Spleen (tissue), 11 donors: ENCODE data around the gene CERKL. TPM values are rescaled to one million over a fixed set of nuclear protein-coding genes. Genes with fewer than 3 reads are reported as not detected.

Experiments
- DNase-seq: peaks from one replicate; pipeline ENCODE4 v3.0.0-alpha.2; 2020
- H3K27ac ChIP-seq, 8 donors: fragments of 200-600 bp; sonication (generic) in 7 of 8; 1 replicate in 4 of 8; 2 replicates in 4 of 8; pipeline versions ENCODE4 v1.5.0 to v1.8.0; 2016 to 2021; ENCODE audit warnings: inconsistent platforms in 4 of 8, mild to moderate bottlenecking in 4 of 8, moderate library complexity in 1 of 8
- H3K27me3 ChIP-seq, 7 donors: fragments of 200-600 bp; sonication (generic) in 6 of 7; replicated peaks in 1 of 7; 1 replicate in 4 of 7; 2 replicates in 3 of 7; pipeline versions ENCODE4 v1.5.0 to v1.8.0; 2016 to 2021; ENCODE audit warnings: inconsistent platforms in 3 of 7, mild to moderate bottlenecking in 1 of 7
- H3K36me3 ChIP-seq, 6 donors: fragments of 200-600 bp; sonication (generic) in 5 of 6; 1 replicate in 4 of 6; 2 replicates in 2 of 6; pipeline versions ENCODE4 v1.5.0 to v1.8.0; 2016 to 2021; ENCODE audit warnings: inconsistent platforms in 2 of 6
- H3K4me1 ChIP-seq, 6 donors: fragments of 200-600 bp; sonication (generic) in 5 of 6; 1 replicate in 3 of 6; 2 replicates in 3 of 6; pipeline versions ENCODE4 v1.5.0 to v1.8.0; 2016 to 2021; ENCODE audit warnings: inconsistent platforms in 3 of 6
- H3K4me3 ChIP-seq, 8 donors: fragments of 200-600 bp; sonication (generic) in 7 of 8; 1 replicate in 4 of 8; 2 replicates in 4 of 8; pipeline versions ENCODE4 v1.5.0 to v1.8.0; 2016 to 2021; ENCODE audit warnings: inconsistent platforms in 4 of 8, mild to moderate bottlenecking in 4 of 8, moderate library complexity in 2 of 8
- H3K9me3 ChIP-seq, 8 donors: fragments of 200-600 bp; sonication (generic) in 7 of 8; 1 replicate in 4 of 8; 2 replicates in 4 of 8; pipeline versions ENCODE4 v1.5.0 to v1.8.0; 2016 to 2021; ENCODE audit warnings: inconsistent platforms in 4 of 8
- CTCF ChIP-seq, 11 experiments: fragments of 200-600 bp in 7 of 11; fragments of 450-650 bp in 4 of 11; sonication (generic) in 4 of 11; IDR thresholded peaks in 8 of 11; conservative IDR thresholded peaks in 3 of 11; 1 replicate in 7 of 11; 2 replicates in 4 of 11; pipeline versions ENCODE4 v1.4.0 to v1.8.0; 2016 to 2021; ENCODE audit warnings: antibody characterized with exemption in 11 of 11, inconsistent platforms in 4 of 11, mild to moderate bottlenecking in 1 of 11
- POLR2A ChIP-seq, 3 donors: fragments of 450-650 bp; IDR thresholded peaks; one replicate each; pipeline ENCODE4 v1.5.1; 2017; ENCODE audit warnings: antibody characterized with exemption in 3 of 3, mild to moderate bottlenecking in 1 of 3
- POLR2AphosphoS5 ChIP-seq, 3 donors: sonication (generic); formaldehyde crosslinking; IDR thresholded peaks; one replicate each; pipeline ENCODE4 v1.5.1; 2017; ENCODE audit warnings: antibody characterized with exemption in 3 of 3
- WGBS, 5 donors: extraction: QIAGEN DNeasy Blood & Tissue Kit in 3 of 5; methylation state at CpG; one replicate each; pipeline versions ENCODE4 v1.1.5 to v1.1.7; 2013 to 2018; 5-methylcytosine and 5-hydroxymethylcytosine counted together
- intact Hi-C: fragments of 100-400 bp; cut with DNase I; formaldehyde crosslinking; loops from one replicate; pipeline ENCODE4 v1.15.0; 2023; ENCODE audit warnings: low total_unique reads
- polyA plus RNA-seq, 3 donors: library from polyadenylated mRNA; stranded (reverse); fragments of 200-250 nt; gene quantifications; one replicate each; pipeline ENCODE4 v1.2.1, GENCODE V29; 2013
- total RNA-seq, 7 donors: library from RNA; depleted of rRNA in 3 of 7; stranded (reverse); fragments of >200 nt in 3 of 7; fragmentation: NEBNext Ultra II Directional in 4 of 7; extraction: Animal tissue kit (Norgen Biotek cat#: 25700) in 4 of 7; gene quantifications; one replicate each; pipeline versions ENCODE4 v1.1.0 to v1.2.1, GENCODE V29; 2016 to 2021
- donor health status: healthy with polysubstance abuse.
- donor health status: DM: no; HTN: no; CAD: no; lungs with moderate emphysema.
- donor health status: DM: no; HTN: no; CAD: no.
- donor health status: Bipolar disorder and iron deficiency.
- donor health status: healthy.
- donor health status: DM: no; HTN: no; CAD: no.
- donor health status: DM: yes; HTN: yes; CAD: no.

CERKL gene
- total and polyA plus RNA-seq, 10 donors: 0.27 to 2.3 (median 0.85) TPM

DNA sequence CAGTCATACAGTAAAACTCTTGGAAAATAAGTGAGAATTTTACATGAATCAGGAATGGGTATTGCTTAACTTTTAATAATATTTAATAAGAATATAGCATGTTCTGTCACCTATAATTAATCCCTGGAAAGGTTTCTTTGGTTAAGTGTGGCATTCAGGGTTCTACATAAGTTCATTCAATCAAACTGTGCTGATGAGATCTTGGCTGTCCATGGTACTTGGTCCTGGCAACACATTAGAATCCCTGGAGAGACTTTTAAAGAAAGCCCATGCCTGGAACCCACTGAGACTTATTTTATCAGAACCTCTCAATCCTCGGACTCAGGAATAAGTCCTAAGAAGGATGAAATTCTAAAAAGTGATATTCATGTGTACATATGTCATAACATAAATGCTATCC, 60.3 kb downstream of the CERKL start:
- no peak overlapping the region for H3K4me3 ChIP-seq
- no peaks in the 10 kb centered on the region for H3K4me1 ChIP-seq
- no peaks in the 10 kb centered on the region for H3K9me3 ChIP-seq
- H3K27me3 ChIP-seq: no peaks in the 10 kb centered on the region
- WGBS, 5 donors: 81 to 95% (median 86%) methylated on average over 1 of the region's 1 CpG
- no peak overlapping the region for H3K27ac ChIP-seq
- no peaks in the 10 kb centered on the region for H3K36me3 ChIP-seq
- intact Hi-C loops: no loop called here
- TF ChIP-seq CTCF (IDR thresholded peaks at IDR 0.05 in 8 of 11, conservative IDR thresholded peaks at IDR 0.05 in 3 of 11) (no peak), POLR2A (IDR thresholded peaks at IDR 0.05) (no peak), POLR2AphosphoS5 (IDR thresholded peaks at IDR 0.05) (no peak)
- no peak for DNase-seq

DNA sequence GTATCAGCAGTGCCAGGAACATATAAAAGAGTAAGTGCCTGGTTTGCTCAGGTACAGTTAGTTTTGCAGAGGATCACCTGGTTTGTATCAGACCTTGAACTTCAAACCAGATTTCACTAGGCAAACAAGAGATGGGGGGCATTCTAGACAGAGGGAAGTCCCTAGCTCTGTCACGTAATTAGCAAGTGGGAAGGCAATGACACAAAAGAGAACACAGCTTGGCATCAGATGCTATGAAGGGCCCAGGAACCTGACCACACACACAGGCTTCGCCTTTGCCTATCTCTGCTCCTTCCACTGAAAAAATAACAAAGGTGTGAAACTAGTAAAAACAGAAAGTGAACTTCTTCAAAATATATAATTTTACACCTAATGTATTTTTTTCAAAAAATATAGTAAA, 62.6 kb downstream of the CERKL start:
- no peaks in the 10 kb centered on the region for H3K4me1 ChIP-seq
- DNase-seq: no peak
- 63 to 82% (median 74%) methylated on average over 2 of the region's 2 CpGs for WGBS, 5 donors
- intact Hi-C loops: no loop called here
- H3K36me3 ChIP-seq: no peaks in the 10 kb centered on the region
- H3K9me3 ChIP-seq: no peaks in the 10 kb centered on the region
- H3K4me3 ChIP-seq: no peak overlapping the region
- H3K27ac ChIP-seq: no peak overlapping the region
- no peak for TF ChIP-seq POLR2A (IDR thresholded peaks at IDR 0.05)
- no peak for TF ChIP-seq POLR2AphosphoS5 (IDR thresholded peaks at IDR 0.05)
- TF ChIP-seq CTCF (IDR thresholded peaks at IDR 0.05 in 8 of 11, conservative IDR thresholded peaks at IDR 0.05 in 3 of 11): no peak
- no peaks in the 10 kb centered on the region for H3K27me3 ChIP-seq

DNA sequence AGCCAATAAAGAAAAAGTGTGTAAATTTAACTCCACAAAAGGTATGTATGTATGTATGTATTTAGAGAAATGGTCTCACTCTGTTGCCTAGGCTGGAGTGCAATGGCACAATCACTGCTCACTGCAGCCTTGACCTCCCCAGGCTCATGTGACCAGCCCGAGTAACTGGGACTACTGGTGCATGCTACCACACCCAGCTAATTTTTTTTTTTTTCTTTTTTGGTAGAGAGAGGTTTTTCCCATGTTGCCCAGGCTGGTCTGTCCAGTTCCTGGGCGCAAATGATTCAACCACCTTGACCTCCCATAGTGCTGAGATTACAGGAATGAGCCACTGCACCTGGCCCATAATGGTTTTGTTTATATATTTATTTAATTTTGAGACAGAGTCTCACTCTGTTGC, 67.1 kb downstream of the CERKL start:
- H3K27me3 ChIP-seq: no peaks in the 10 kb centered on the region
- no peak overlapping the region for H3K4me3 ChIP-seq
- peaks cover 0 to 12% (median 0%) of the 10 kb centered on the region in 6 donors for H3K4me1 ChIP-seq
- DNase-seq: no peak
- no peak overlapping the region for H3K27ac ChIP-seq
- no peak for TF ChIP-seq POLR2A (IDR thresholded peaks at IDR 0.05)
- TF ChIP-seq CTCF (IDR thresholded peaks at IDR 0.05 in 8 of 11, conservative IDR thresholded peaks at IDR 0.05 in 3 of 11): no peak
- TF ChIP-seq POLR2AphosphoS5 (IDR thresholded peaks at IDR 0.05): no peak
- intact Hi-C loops: no loop called here
- H3K36me3 ChIP-seq: no peaks in the 10 kb centered on the region
- 78 to 87% (median 83%) methylated on average over 2 of the region's 2 CpGs for WGBS, 5 donors
- no peaks in the 10 kb centered on the region for H3K9me3 ChIP-seq

GRCh38 chr2:181588546-181588945, 68.4 kb downstream of the CERKL start:
- H3K36me3 ChIP-seq: no peaks in the 10 kb centered on the region
- TF ChIP-seq CTCF (IDR thresholded peaks at IDR 0.05 in 8 of 11, conservative IDR thresholded peaks at IDR 0.05 in 3 of 11) (no peak), POLR2AphosphoS5 (IDR thresholded peaks at IDR 0.05) (no peak), POLR2A (IDR thresholded peaks at IDR 0.05) (no peak)
- H3K4me3 ChIP-seq: no peak overlapping the region
- WGBS, 5 donors: 80 to 94% (median 82%) methylated on average over 3 of the region's 3 CpGs
- no peak overlapping the region for H3K27ac ChIP-seq
- H3K27me3 ChIP-seq: no peaks in the 10 kb centered on the region
- DNase-seq: no peak
- intact Hi-C loops: no loop called here
- peaks cover 0 to 12% (median 0%) of the 10 kb centered on the region in 6 donors for H3K4me1 ChIP-seq
- no peaks in the 10 kb centered on the region for H3K9me3 ChIP-seq
